ENCODE results near the gene ZP3.
"Not testable (repeated sequence)": the region's sequence is repeated elsewhere in the genome, so short reads cannot be mapped to it uniquely, and the experiment has no call there.

DNA sequence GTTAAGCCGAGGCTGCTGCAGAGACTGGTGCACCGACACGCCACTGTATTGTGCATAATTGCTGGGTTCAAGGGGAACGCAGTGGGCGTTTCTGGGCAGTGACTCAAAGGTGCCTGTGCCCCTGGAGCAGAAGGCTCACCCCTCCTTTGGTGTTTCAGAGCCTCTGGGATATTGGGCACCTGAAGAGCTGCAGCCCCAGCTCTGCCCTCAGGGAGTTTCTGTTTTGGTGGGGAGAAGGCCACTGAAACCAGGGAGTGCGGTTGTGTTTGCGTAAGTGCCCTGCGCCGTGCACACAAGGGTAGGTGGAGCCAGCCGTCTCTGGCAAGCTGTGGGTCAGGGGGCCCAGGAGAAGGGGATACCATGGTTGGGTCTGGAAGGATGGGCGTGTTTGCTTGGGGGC lies 51.5 kb downstream of the ZP3 start:
- TF ChIP-seq POLR2AphosphoS5, POLR2A, EP300 (IDR thresholded peaks at IDR 0.05): not testable (repeated sequence)
- TF ChIP-seq, protein P1, sequence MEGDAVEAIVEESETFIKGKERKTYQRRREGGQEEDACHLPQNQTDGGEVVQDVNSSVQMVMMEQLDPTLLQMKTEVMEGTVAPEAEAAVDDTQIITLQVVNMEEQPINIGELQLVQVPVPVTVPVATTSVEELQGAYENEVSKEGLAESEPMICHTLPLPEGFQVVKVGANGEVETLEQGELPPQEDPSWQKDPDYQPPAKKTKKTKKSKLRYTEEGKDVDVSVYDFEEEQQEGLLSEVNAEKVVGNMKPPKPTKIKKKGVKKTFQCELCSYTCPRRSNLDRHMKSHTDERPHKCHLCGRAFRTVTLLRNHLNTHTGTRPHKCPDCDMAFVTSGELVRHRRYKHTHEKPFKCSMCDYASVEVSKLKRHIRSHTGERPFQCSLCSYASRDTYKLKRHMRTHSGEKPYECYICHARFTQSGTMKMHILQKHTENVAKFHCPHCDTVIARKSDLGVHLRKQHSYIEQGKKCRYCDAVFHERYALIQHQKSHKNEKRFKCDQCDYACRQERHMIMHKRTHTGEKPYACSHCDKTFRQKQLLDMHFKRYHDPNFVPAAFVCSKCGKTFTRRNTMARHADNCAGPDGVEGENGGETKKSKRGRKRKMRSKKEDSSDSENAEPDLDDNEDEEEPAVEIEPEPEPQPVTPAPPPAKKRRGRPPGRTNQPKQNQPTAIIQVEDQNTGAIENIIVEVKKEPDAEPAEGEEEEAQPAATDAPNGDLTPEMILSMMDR (IDR thresholded peaks at IDR 0.05) = not testable (repeated sequence)
